H9 (cell line): Measurements from ENCODE around the gene RASAL1. TPM values are rescaled to one million over a fixed set of nuclear protein-coding genes. Genes with fewer than 3 reads are reported as not detected.

Experiments used
- DNase-seq: peaks from one replicate; pipeline ENCODE4 v3.0.0-alpha.2; 2017
- H2AFZ ChIP-seq: one replicate; pipeline ENCODE4 v1.6.1; 2013; ENCODE audit warnings: mild to moderate bottlenecking, low read length, control low read depth, moderate library complexity
- H2AK5ac ChIP-seq: 2 replicates; pipeline ENCODE4 v1.6.1; 2013; ENCODE audit warnings: low read length, control low read depth, mixed read lengths; ENCODE audit not compliant: insufficient read length
- H2BK120ac ChIP-seq: one replicate; pipeline ENCODE4 v1.6.1; 2013; ENCODE audit warnings: low read depth, mild to moderate bottlenecking, low read length, control low read depth, inconsistent platforms; ENCODE audit not compliant: poor library complexity, severe bottlenecking
- H2BK12ac ChIP-seq: 2 replicates; pipeline ENCODE4 v1.6.1; 2013; ENCODE audit warnings: low read length, control low read depth, mixed read lengths, low read depth; ENCODE audit not compliant: insufficient read length
- H2BK15ac ChIP-seq: 2 replicates; pipeline ENCODE4 v1.6.1; 2013; ENCODE audit warnings: low read depth, low read length, control low read depth
- H2BK20ac ChIP-seq: one replicate; pipeline ENCODE4 v1.6.1; 2013; ENCODE audit warnings: low read depth, mild to moderate bottlenecking, low read length, control low read depth, inconsistent platforms; ENCODE audit not compliant: poor library complexity, severe bottlenecking
- H2BK5ac ChIP-seq: 2 replicates; pipeline ENCODE4 v1.6.1; 2013; ENCODE audit warnings: low read length, control low read depth, mixed read lengths; ENCODE audit not compliant: insufficient read length
- H3K14ac ChIP-seq: 2 replicates; pipeline ENCODE4 v1.6.1; 2013; ENCODE audit warnings: low read length, control low read depth; ENCODE audit not compliant: insufficient read depth
- H3K18ac ChIP-seq: 2 replicates; pipeline ENCODE4 v1.6.1; 2013; ENCODE audit warnings: low read depth, mild to moderate bottlenecking, mixed read lengths, low read length, control low read depth; ENCODE audit not compliant: insufficient read length
- H3K23ac ChIP-seq: 2 replicates; pipeline ENCODE4 v1.6.1; 2013; ENCODE audit warnings: low read length, control low read depth, mixed read lengths, low read depth; ENCODE audit not compliant: insufficient read length
- H3K23me2 ChIP-seq: 2 replicates; pipeline ENCODE4 v1.6.1; 2013; ENCODE audit warnings: low read depth, mild to moderate bottlenecking, mixed read lengths, low read length, control low read depth; ENCODE audit not compliant: insufficient read length, poor library complexity, severe bottlenecking
- H3K27ac ChIP-seq: 2 replicates; pipeline ENCODE4 v1.5.1; 2013; ENCODE audit warnings: low read length, control low read depth, mixed read lengths, low read depth; ENCODE audit not compliant: insufficient read length
- H3K27me3 ChIP-seq: 2 replicates; pipeline ENCODE4 v1.6.1; 2013; ENCODE audit warnings: low read length, control low read depth, inconsistent platforms; ENCODE audit not compliant: insufficient read depth
- H3K4ac ChIP-seq: 2 replicates; pipeline ENCODE4 v1.6.1; 2013; ENCODE audit warnings: low read depth, mild to moderate bottlenecking, control low read depth, inconsistent platforms, low read length, moderate library complexity
- H3K4me1 ChIP-seq: 2 replicates; pipeline ENCODE4 v1.6.1; 2013; ENCODE audit warnings: low read length, control low read depth, inconsistent platforms; ENCODE audit not compliant: insufficient read depth
- H3K4me2 ChIP-seq: 2 replicates; pipeline ENCODE4 v1.6.1; 2013; ENCODE audit warnings: low read length, control low read depth, mixed read lengths; ENCODE audit not compliant: insufficient read length, insufficient read depth
- H3K56ac ChIP-seq: 2 replicates; pipeline ENCODE4 v1.6.1; 2013; ENCODE audit warnings: low read depth, mild to moderate bottlenecking, mixed read lengths, low read length, control low read depth; ENCODE audit not compliant: insufficient read length
- H3K79me1 ChIP-seq: 2 replicates; pipeline ENCODE4 v1.6.1; 2013; ENCODE audit warnings: low read depth, mild to moderate bottlenecking, moderate library complexity, low read length, control low read depth, inconsistent platforms; ENCODE audit not compliant: insufficient read depth, poor library complexity, severe bottlenecking
- H3K79me2 ChIP-seq: 2 replicates; pipeline ENCODE4 v1.6.1; 2013; ENCODE audit warnings: low read length, control low read depth, inconsistent platforms; ENCODE audit not compliant: insufficient read depth
- H3K9ac ChIP-seq: 2 replicates; pipeline ENCODE4 v1.6.1; 2013; ENCODE audit warnings: low read length, control low read depth, mixed read lengths; ENCODE audit not compliant: insufficient read length; ENCODE audit errors: extremely low read depth
- H3K9me3 ChIP-seq: one replicate; pipeline ENCODE4 v1.6.1; 2013; ENCODE audit warnings: low read depth, low read length, inconsistent platforms; ENCODE audit not compliant: control insufficient read depth
- H3T11ph ChIP-seq: one replicate; pipeline ENCODE4 v1.6.1; 2013; ENCODE audit warnings: mild to moderate bottlenecking, low read length, control low read depth, inconsistent platforms
- H4K20me1 ChIP-seq: one replicate; pipeline ENCODE4 v1.6.1; 2013; ENCODE audit not compliant: control insufficient read depth, insufficient read length, insufficient read depth
- H4K5ac ChIP-seq: 2 replicates; pipeline ENCODE4 v1.6.1; 2013; ENCODE audit warnings: low read depth, mild to moderate bottlenecking, mixed read lengths, low read length, control low read depth; ENCODE audit not compliant: insufficient read length
- H4K8ac ChIP-seq: replicated peaks from 2 replicates; pipeline ENCODE4 v1.6.1; 2013; ENCODE audit warnings: low read length, control low read depth, mixed read lengths, low read depth; ENCODE audit not compliant: insufficient read length
- H4K91ac ChIP-seq: 2 replicates; pipeline ENCODE4 v1.6.1; 2013; ENCODE audit warnings: low read depth, mild to moderate bottlenecking, moderate library complexity, mixed read lengths, low read length, control low read depth; ENCODE audit not compliant: insufficient read length
- H3K27ac Mint-ChIP-seq, 3 experiments: 2 replicates in 2 of 3; 3 replicates in 1 of 3; pipeline ENCODE4 v1.8.0; 2020 to 2021; ENCODE audit warnings: mixed read lengths in 3 of 3, mild to moderate bottlenecking in 1 of 3, moderate library complexity in 1 of 3
- H3K27me3 Mint-ChIP-seq: 2 replicates; pipeline ENCODE4 v1.8.0; 2021; ENCODE audit warnings: low read depth, mild to moderate bottlenecking, moderate library complexity, mixed read lengths
- H3K36me3 Mint-ChIP-seq, 3 experiments: 2 replicates in 2 of 3; 3 replicates in 1 of 3; pipeline ENCODE4 v1.8.0; 2020 to 2021; ENCODE audit warnings: low read depth in 3 of 3, mixed read lengths in 3 of 3; ENCODE audit not compliant: insufficient read depth in 1 of 3
- H3K4me1 Mint-ChIP-seq, 2 experiments: 2 replicates each; pipeline ENCODE4 v1.8.0; 2020; ENCODE audit warnings: mixed read lengths in 2 of 2
- H3K4me3 Mint-ChIP-seq, 2 experiments: 2 replicates in 1 of 2; 3 replicates in 1 of 2; pipeline ENCODE4 v1.8.0; 2020 to 2021; ENCODE audit warnings: mild to moderate bottlenecking in 2 of 2, mixed read lengths in 2 of 2, moderate library complexity in 1 of 2
- H3K9me3 Mint-ChIP-seq, 2 experiments: 2 replicates in 1 of 2; 3 replicates in 1 of 2; pipeline ENCODE4 v1.8.0; 2020; ENCODE audit warnings: mild to moderate bottlenecking in 2 of 2, mixed read lengths in 2 of 2, moderate library complexity in 1 of 2
- CTCF ChIP-seq: fragments of 200-600 bp; sonication (generic); conservative IDR thresholded peaks from 3 replicates; pipeline ENCODE4 v1.8.0; 2021; ENCODE audit warnings: antibody characterized with exemption, mild to moderate bottlenecking
- WGBS: extraction: QIAGEN DNeasy Blood & Tissue Kit; methylation state at CpG from one replicate; pipeline ENCODE4 v1.1.7; 2013; ENCODE audit warnings: missing lambda C conversion rate, low lambda C conversion rate, mixed read lengths; ENCODE audit not compliant: insufficient read length; ENCODE audit errors: extremely low coverage; 5-methylcytosine and 5-hydroxymethylcytosine counted together
- total RNA-seq: library from RNA; stranded (reverse); gene quantifications from 2 replicates; pipeline ENCODE4 v1.2.1, GENCODE V29; 2021

Gene RASAL1
- total RNA-seq, 1 experiment from 2014 or later = 2.3 TPM

- DNase-seq = no peak
- Histone ChIP-seq H3K56ac (no peak overlapping the region), H3K14ac (no peak overlapping the region), H2BK5ac (no peak overlapping the region), H3K18ac (no peak overlapping the region), H3T11ph (no peak overlapping the region), H2AK5ac (no peak overlapping the region), H2BK20ac (no peak overlapping the region), H4K5ac (no peak overlapping the region), H3K79me1 (no peaks in the 10 kb centered on the region), H3K23ac (no peak overlapping the region), H3K23me2 (peaks cover 3% of the 10 kb centered on the region), H4K91ac (no peak overlapping the region), H3K4me1 (no peaks in the 10 kb centered on the region), H2BK12ac (no peak overlapping the region), H2AFZ (no peak overlapping the region), H3K79me2 (no peaks in the 10 kb centered on the region), H2BK15ac (no peak overlapping the region), H4K8ac (no peak overlapping the region), H4K20me1 (no peaks in the 10 kb centered on the region), H3K4ac (no peak overlapping the region), H3K9ac (no peak overlapping the region), H3K4me2 (no peak overlapping the region), H3K27me3 (no peaks in the 10 kb centered on the region), H2BK120ac (no peak overlapping the region), H3K27ac (no peak overlapping the region), H3K9me3 (no peaks in the 10 kb centered on the region)
- H3K36me3 Mint-ChIP-seq = peaks cover 18 to 67% (median 61%) of the 10 kb centered on the region in 3 experiments
- H3K27ac Mint-ChIP-seq = no peak overlapping the region
- peaks cover 18% of the 10 kb centered on the region for H3K27me3 Mint-ChIP-seq
- no CpG with 5 or more reads among the region's 7 CpGs for WGBS
- no peak overlapping the region for H3K4me3 Mint-ChIP-seq
- no peak for TF ChIP-seq CTCF
- no peaks in the 10 kb centered on the region for H3K9me3 Mint-ChIP-seq
- peaks cover 11 to 22% of the 10 kb centered on the region in 2 experiments for H3K4me1 Mint-ChIP-seq
These were observed 24.4 kb upstream of the RASAL1 start for GRCh38 chr12:113159937-113160336.
